Natural killer cell (primary cell): ENCODE results near the gene SLCO2A1. TPM values are rescaled to one million over a fixed set of nuclear protein-coding genes. Genes with fewer than 3 reads are reported as not detected.

ENCODE experiments used
- ATAC-seq, 3 donors: fragments of 150-1000 bp in 2 of 3; fragments of 200-7000 bp in 1 of 3; cut with Tn5 transposase; 1 replicate in 1 of 3; 2 replicates in 2 of 3; pipeline ENCODE4 v1.10.0; 2021; ENCODE audit warnings: mild to moderate bottlenecking in 2 of 3, moderate library complexity in 2 of 3
- DNase-seq, 2 donors: peaks; one replicate each; pipeline versions ENCODE4 v3.0.0 to v3.0.0-alpha.2; 2013 to 2021; ENCODE audit warnings: mixed read lengths in 1 of 2
- H3K27ac ChIP-seq: one replicate; pipeline ENCODE4 v1.5.1; 2013; ENCODE audit warnings: mild to moderate bottlenecking, low read length
- H3K27me3 ChIP-seq: one replicate; pipeline ENCODE4 v1.6.1; 2013; ENCODE audit warnings: low read length; ENCODE audit not compliant: control insufficient read depth, insufficient read depth
- H3K36me3 ChIP-seq: one replicate; pipeline ENCODE4 v1.6.1; 2013; ENCODE audit warnings: low read length; ENCODE audit not compliant: control insufficient read depth, insufficient read depth
- H3K4me1 ChIP-seq: one replicate; pipeline ENCODE4 v1.6.1; 2013; ENCODE audit warnings: low read length; ENCODE audit not compliant: control insufficient read depth, insufficient read depth
- H3K4me3 ChIP-seq: one replicate; pipeline ENCODE4 v1.5.1; 2013; ENCODE audit warnings: low read length
- H3K9me3 ChIP-seq: one replicate; pipeline ENCODE4 v1.6.1; 2013; ENCODE audit warnings: low read length; ENCODE audit not compliant: control insufficient read depth, insufficient read depth
- H3K27ac Mint-ChIP-seq, 2 donors: one replicate each; pipeline ENCODE4 v1.8.0; 2022; ENCODE audit warnings: mild to moderate bottlenecking in 2 of 2, mixed read lengths in 2 of 2, moderate library complexity in 1 of 2
- H3K27me3 Mint-ChIP-seq, 2 donors: one replicate each; pipeline ENCODE4 v1.8.0; 2022; ENCODE audit warnings: low read depth in 2 of 2, mixed read lengths in 2 of 2
- H3K36me3 Mint-ChIP-seq: one replicate; pipeline ENCODE4 v1.8.0; 2022; ENCODE audit warnings: mixed read lengths
- H3K4me1 Mint-ChIP-seq, 2 donors: one replicate each; pipeline ENCODE4 v1.8.0; 2022; ENCODE audit warnings: mixed read lengths in 2 of 2
- H3K4me3 Mint-ChIP-seq: one replicate; pipeline ENCODE4 v1.8.0; 2022; ENCODE audit warnings: mild to moderate bottlenecking, moderate library complexity, mixed read lengths
- H3K9me3 Mint-ChIP-seq, 2 donors: one replicate each; pipeline ENCODE4 v1.8.0; 2022; ENCODE audit warnings: mixed read lengths in 2 of 2
- CTCF ChIP-seq: fragments of 200-600 bp; IDR thresholded peaks from one replicate; pipeline ENCODE4 v1.8.0; 2022; ENCODE audit warnings: antibody characterized with exemption
- WGBS: methylation state at CpG from one replicate; pipeline ENCODE4 v1.1.7; 2013; ENCODE audit warnings: missing lambda C conversion rate; ENCODE audit not compliant: insufficient coverage; 5-methylcytosine and 5-hydroxymethylcytosine counted together
- intact Hi-C: fragments of 100-400 bp; cut with micrococcal nuclease; formaldehyde crosslinking; loops from one replicate; pipeline ENCODE4 v1.14.2; 2022
- total RNA-seq, 4 donors: library from RNA; stranded (reverse); fragments of 120-200 nt in 1 of 4; gene quantifications; one replicate each; pipeline versions ENCODE4 v1.2.3 to v1.2.4, GENCODE V29; 2013 to 2022

The SLCO2A1 gene
- total RNA-seq, 3 donors from 2014 or later (not counting 1 experiment from before 2014, with no cell fraction given): not detected

GRCh38 chr3:134057006-134057653, 27.4 kb upstream of the SLCO2A1 start:
- Histone ChIP-seq H3K9me3 (no peaks in the 10 kb centered on the region), H3K27ac (no peak overlapping the region), H3K27me3 (no peaks in the 10 kb centered on the region), H3K4me3 (no peak overlapping the region), H3K4me1 (no peaks in the 10 kb centered on the region), H3K36me3 (no peaks in the 10 kb centered on the region)
- TF ChIP-seq CTCF: no peak
- Mint-ChIP-seq H3K27ac (no peak overlapping the region), H3K4me3 (no peak overlapping the region), H3K36me3 (no peaks in the 10 kb centered on the region), H3K4me1 (no peaks in the 10 kb centered on the region), H3K27me3 (peaks cover 0 to 3% of the 10 kb centered on the region in 2 donors), H3K9me3 (no peaks in the 10 kb centered on the region)
- intact Hi-C loops: no loop called here
- DNase-seq (no peak), ATAC-seq (no peak)
- 97% methylated on average over 2 of the region's 2 CpGs for WGBS

- Mint-ChIP-seq H3K27ac (no peak overlapping the region), H3K36me3 (no peaks in the 10 kb centered on the region)
Measured at GRCh38 chr3:134056464-134056891, 26.8 kb upstream of the SLCO2A1 start.

DNA sequence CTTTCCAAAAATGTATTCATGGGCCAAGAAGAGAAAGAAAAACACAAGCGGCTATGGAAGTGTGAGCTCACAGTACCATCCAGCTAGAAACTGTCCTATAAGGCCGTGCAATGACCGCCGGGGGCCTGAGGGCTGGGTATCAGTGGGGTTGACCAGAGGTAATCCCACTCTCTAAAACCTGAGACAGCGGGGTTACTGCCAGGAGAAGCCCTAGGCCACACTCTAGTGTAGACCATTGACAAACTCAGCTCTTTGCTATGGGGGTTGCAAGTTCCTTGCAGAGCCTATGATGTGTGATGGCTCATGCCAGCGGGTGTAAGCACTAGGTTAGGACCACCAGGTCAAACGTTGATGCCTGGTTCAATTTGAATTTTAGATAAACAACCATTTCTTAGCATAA, 25.9 kb upstream of the SLCO2A1 start:
- no peaks in the 10 kb centered on the region for H3K36me3 Mint-ChIP-seq
- Histone ChIP-seq H3K27ac (no peak overlapping the region), H3K4me1 (no peaks in the 10 kb centered on the region), H3K36me3 (no peaks in the 10 kb centered on the region), H3K9me3 (no peaks in the 10 kb centered on the region), H3K27me3 (no peaks in the 10 kb centered on the region), H3K4me3 (no peak overlapping the region)
- intact Hi-C loops: no loop called here
- no peak overlapping the region for H3K4me3 Mint-ChIP-seq
- no peaks in the 10 kb centered on the region for H3K4me1 Mint-ChIP-seq
- 95% methylated on average over 7 of the region's 7 CpGs for WGBS
- H3K27me3 Mint-ChIP-seq: peaks cover 0 to 3% of the 10 kb centered on the region in 2 donors
- H3K27ac Mint-ChIP-seq: no peak overlapping the region
- TF ChIP-seq CTCF: no peak
- ATAC-seq (no peak), DNase-seq (no peak)
- no peaks in the 10 kb centered on the region for H3K9me3 Mint-ChIP-seq

More at GRCh38 chr3:134056464-134056891, 26.8 kb upstream of the SLCO2A1 start:
- intact Hi-C loops: no loop called here
- no peaks in the 10 kb centered on the region for H3K4me1 Mint-ChIP-seq
- WGBS: 87% methylated on average over 7 of the region's 7 CpGs
- Histone ChIP-seq H3K4me3 (no peak overlapping the region), H3K9me3 (no peaks in the 10 kb centered on the region), H3K27me3 (no peaks in the 10 kb centered on the region), H3K27ac (no peak overlapping the region), H3K4me1 (no peaks in the 10 kb centered on the region), H3K36me3 (no peaks in the 10 kb centered on the region)
- DNase-seq (no peak), ATAC-seq (no peak)
- no peaks in the 10 kb centered on the region for H3K9me3 Mint-ChIP-seq
- H3K4me3 Mint-ChIP-seq: no peak overlapping the region
- TF ChIP-seq CTCF: no peak
- peaks cover 0 to 3% of the 10 kb centered on the region in 2 donors for H3K27me3 Mint-ChIP-seq

DNA sequence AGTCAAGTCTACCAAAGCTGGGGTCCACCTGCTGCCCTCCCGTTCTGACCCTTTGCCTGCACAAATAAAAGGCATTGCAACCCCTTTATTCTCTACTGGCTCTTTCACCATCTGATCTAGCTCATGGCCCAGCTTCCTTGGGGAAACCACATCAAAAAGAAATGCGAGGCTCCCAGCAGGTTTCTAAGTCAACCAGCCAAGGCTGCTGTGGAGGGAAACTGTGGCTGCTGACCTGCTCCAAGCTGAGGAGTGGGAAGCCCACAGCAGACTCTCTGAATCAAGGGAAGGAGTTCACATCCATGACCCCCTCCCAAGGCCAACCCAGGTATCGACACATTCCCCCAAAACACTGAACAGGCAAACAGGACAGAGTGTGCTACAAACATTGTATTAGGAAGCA, 25.2 kb upstream of the SLCO2A1 start:
- no peak for ATAC-seq
- no peak for TF ChIP-seq CTCF

More for the DNA sequence above, 25.2 kb upstream of the SLCO2A1 start:
- WGBS: 39% methylated on average over 3 of the region's 3 CpGs
- intact Hi-C loops: no loop called here
- Histone ChIP-seq H3K27me3 (no peaks in the 10 kb centered on the region), H3K4me3 (no peak overlapping the region), H3K4me1 (no peaks in the 10 kb centered on the region), H3K36me3 (no peaks in the 10 kb centered on the region), H3K27ac (no peak overlapping the region), H3K9me3 (no peaks in the 10 kb centered on the region)
- H3K4me3 Mint-ChIP-seq: no peak overlapping the region
- H3K9me3 Mint-ChIP-seq: peaks cover 0 to under 1% of the 10 kb centered on the region in 2 donors
- no peaks in the 10 kb centered on the region for H3K4me1 Mint-ChIP-seq
- DNase-seq: no peak
- H3K27me3 Mint-ChIP-seq: peaks cover 3% of the 10 kb centered on the region in 2 donors
- H3K36me3 Mint-ChIP-seq: no peaks in the 10 kb centered on the region
- H3K27ac Mint-ChIP-seq: no peak overlapping the region
